Activated CD8-positive, alpha-beta memory T cell treated with anti-CD3 and anti-CD28 coated beads for 36 hours (primary cell): Measurements from ENCODE around the gene CCDC74A. TPM values are rescaled to one million over a fixed set of nuclear protein-coding genes. Genes with fewer than 3 reads are reported as not detected.
"Not testable (repeated sequence)": the region's sequence is repeated elsewhere in the genome, so short reads cannot be mapped to it uniquely, and the experiment has no call there.

ENCODE experiments used
- CTCF ChIA-PET: fragments of 350-600 bp; sonication (Branson Sonifier 250); formaldehyde crosslinking; loops from one replicate; lab custom pipeline; 2021; ENCODE audit warnings: antibody characterized with exemption; lab: Charles Lee
- POLR2A ChIA-PET: fragments of 350-600 bp; sonication (Branson Sonifier 250); formaldehyde crosslinking; loops from one replicate; lab custom pipeline; 2021; ENCODE audit warnings: antibody characterized with exemption; lab: Charles Lee
- total RNA-seq, 2 experiments: library from RNA; stranded (reverse); gene quantifications; one replicate each; pipeline ENCODE4 v1.2.3, GENCODE V29; 2021

The CCDC74A gene
- total RNA-seq, 2 experiments from 2014 or later, result 5.2 to 5.7 TPM

GRCh38 chr2:131520526-131520925 lies 7.2 kb upstream of the CCDC74A start:
- POLR2A ChIA-PET, result no interaction called here
- CTCF ChIA-PET, result no interaction called here

GRCh38 chr2:131521524-131521923 lies 6.2 kb upstream of the CCDC74A start:
- POLR2A ChIA-PET, result not testable (repeated sequence)
- CTCF ChIA-PET, result interaction anchor here (1.4 kb wide), 1 partner anchor 29 kb away, joined by 6 read pairs; the partner anchor contains the start of gene MZT2A

GRCh38 chr2:131521961-131522781 lies 5.5 kb upstream of the CCDC74A start:
- ChIA-PET POLR2A (no interaction called here), CTCF (interaction anchor here (1.4 kb wide), 1 partner anchor 29 kb away, joined by 6 read pairs; the partner anchor contains the start of gene MZT2A)

DNA sequence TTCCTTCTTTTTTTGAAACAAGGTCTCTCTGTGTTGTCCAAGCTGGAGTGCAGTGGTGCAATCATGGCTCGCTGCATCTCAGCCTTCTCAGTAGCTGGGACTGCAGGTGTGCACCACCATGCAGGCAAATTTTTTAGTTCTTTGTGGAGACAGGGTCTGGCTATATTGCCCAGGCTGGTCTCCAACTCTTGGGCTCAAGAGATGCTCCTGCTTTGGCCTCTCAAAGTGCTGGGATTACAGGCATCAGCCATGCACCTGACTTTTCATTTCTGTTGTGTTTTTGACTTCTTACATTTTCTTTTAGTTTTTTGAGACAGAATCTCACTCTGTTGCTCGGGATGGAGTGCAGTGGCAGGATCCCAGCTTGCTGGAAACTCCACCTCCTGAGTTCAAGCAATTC lies 2.4 kb upstream of the CCDC74A start:
- CTCF ChIA-PET, result interaction anchor here (0.7 to 1.0 kb wide), 2 partner anchors 19 to 343 kb away, joined by 4 read pairs; no protein-coding TSS in a partner anchor
- POLR2A ChIA-PET, result not testable (repeated sequence)

- POLR2A ChIA-PET, result interaction anchor here (1.0 kb wide), 1 partner anchor 36 kb away, joined by 3 read pairs; no protein-coding TSS in a partner anchor
- CTCF ChIA-PET, result not testable (repeated sequence)
Observed at GRCh38 chr2:131528981-131529863, 1.5 kb downstream of the CCDC74A start.

GRCh38 chr2:131529864-131530445 lies 2.3 kb downstream of the CCDC74A start:
- POLR2A ChIA-PET, CTCF ChIA-PET: not testable (repeated sequence)

DNA sequence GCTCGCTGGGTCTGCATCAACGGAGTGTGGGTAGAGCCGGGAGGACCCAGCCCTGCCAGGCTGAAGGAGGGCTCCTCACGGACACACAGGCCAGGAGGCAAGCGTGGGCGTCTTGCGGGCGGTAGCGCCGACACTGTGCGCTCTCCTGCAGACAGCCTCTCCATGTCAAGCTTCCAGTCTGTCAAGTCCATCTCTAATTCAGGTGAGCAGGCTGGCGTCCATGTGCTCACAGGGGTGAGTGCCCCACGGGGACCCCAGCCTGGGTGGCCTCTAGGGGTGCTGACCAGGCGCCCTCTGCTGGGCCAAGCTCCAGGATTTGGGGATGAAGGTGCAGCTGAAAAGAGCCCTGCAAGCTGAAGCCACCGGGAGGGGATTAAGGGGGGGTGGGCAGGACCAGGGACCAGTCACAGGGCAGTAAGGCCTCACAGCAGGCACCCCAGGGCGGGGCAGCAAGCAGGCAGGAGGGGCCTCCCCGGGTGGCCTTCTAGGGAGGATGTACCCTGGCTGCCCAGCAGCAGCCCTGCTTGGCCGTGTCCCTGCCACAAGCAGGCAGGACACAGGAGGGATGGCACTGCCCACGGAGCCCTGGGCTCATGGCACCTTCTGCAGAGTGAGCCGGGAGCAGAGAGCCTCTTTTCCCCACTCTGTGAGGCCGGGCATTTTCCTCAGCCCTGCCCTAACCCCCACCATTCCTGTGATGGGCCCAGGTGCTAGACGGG lies 3.1 kb downstream of the CCDC74A start:
- CTCF ChIA-PET, POLR2A ChIA-PET: not testable (repeated sequence)

DNA sequence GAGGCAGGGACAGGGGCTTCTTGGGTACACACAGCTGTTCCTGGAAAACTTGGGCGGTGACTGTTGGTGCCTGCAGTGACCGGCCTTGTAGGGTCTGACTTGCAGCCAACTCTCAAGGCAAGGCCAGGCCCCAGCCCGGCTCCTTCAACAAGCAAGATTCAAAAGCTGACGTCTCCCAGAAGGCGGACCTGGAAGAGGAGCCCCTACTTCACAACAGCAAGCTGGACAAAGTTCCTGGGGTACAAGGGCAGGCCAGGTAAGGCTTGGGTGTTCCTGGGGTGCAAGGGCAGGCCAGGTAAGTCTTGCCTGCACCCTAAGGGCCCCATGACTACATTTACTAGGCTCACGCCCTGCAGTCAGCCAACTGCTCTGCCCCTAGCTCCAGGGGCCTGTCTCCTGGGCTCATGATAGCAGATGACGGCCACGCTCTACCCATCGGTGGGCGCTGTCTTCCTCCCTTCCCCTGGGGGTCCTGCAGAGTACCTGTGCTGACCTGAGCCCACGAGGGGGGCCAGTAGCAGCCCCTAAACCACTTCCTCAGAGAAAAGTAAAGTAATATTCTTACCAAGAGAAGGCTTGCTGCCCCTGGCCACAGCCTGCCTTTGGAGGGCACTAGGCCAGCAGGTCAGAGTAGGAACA lies 4.0 kb downstream of the CCDC74A start:
- CTCF ChIA-PET, result not testable (repeated sequence)

GRCh38 chr2:131532723-131533608 lies 5.3 kb downstream of the CCDC74A start:
- POLR2A ChIA-PET, CTCF ChIA-PET: not testable (repeated sequence)

More for the DNA sequence above, 4.0 kb downstream of the CCDC74A start:
- POLR2A ChIA-PET, result not testable (repeated sequence)

DNA sequence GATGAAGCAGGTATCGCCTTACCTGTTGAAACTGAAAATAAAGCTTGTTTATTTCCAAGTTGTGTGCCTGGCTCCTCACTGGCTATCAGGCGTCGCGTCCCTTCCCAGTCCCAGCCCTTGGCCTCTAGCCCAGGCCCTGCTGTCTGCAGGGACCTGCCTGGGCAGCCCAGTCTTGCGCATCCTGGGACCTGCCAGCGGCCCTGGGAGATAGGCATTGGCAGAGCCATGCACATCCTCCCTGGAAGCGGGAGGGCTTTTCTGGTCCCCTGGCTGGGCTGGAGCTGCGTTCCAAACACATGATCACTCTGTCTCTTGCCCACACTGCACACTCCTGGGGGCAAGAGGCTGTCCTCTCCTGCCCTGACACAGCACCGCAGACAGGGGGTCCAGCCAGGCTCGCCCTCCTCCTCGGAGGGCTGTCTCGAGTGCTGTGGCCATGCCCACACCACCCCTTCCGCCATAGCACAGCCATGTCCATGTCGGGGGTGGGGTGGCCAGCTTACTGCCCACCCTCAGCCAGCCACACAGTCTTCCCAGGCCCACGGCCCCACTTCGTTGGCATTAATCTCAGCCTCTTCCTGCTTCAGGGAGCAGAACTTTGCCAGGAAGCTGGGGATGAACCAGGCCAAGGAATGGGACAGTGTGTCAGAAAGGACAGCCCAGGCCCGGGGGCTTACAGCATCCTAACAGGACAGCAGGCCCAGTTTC lies 6.1 kb downstream of the CCDC74A start:
- POLR2A ChIA-PET, CTCF ChIA-PET: not testable (repeated sequence)

GRCh38 chr2:131534317-131534672 lies 6.6 kb downstream of the CCDC74A start:
- POLR2A ChIA-PET, CTCF ChIA-PET: not testable (repeated sequence)

GRCh38 chr2:131534965-131535364 lies 7.3 kb downstream of the CCDC74A start:
- POLR2A ChIA-PET, result not testable (repeated sequence)

GRCh38 chr2:131535526-131535925 lies 7.8 kb downstream of the CCDC74A start:
- ChIA-PET POLR2A (no interaction called here), CTCF (no interaction called here)

More at GRCh38 chr2:131534965-131535364, 7.3 kb downstream of the CCDC74A start:
- CTCF ChIA-PET, result not testable (repeated sequence)

DNA sequence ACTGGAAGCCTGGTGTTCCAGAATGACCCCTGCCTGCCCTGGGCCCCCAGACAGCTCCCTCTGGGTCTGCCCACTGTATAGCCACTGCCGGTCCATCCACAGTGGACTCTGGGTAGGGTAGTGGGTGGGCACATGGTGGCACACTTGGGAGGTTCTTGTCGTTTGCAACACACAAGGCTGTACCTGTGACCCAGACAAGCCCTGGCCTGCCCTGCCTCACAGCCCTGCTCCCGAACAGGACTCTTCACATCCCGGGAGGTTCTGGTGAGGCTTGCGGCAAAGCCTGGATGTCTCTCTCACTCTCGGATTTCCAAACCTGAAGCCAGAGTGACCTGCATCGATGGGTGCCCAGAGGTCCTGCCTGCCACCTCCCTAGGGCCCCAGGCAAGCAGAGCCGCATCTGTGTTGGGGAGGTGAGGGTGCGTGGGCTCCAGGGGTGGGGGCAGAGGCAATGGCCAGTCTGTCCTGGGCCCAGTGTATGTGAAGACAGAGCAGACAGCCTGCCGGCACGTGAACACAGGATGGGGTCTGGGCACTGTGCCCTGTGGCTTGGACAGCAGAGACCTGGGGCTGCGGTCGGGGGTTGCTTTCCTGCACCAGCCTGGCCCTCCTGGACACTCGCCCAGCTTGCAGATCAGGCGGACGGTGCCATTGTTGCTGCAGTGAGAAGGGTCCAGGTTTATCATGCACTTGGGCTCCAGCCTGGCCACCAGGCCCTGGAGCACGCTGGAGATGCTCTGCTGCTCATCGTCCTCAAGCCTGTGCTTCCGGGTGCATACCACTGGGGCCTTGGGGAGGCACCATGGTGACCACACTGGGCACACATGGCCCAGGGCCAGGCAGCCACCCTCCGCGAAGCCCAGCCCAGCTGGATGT lies 8.5 kb downstream of the CCDC74A start:
- CTCF ChIA-PET, POLR2A ChIA-PET: not testable (repeated sequence)

DNA sequence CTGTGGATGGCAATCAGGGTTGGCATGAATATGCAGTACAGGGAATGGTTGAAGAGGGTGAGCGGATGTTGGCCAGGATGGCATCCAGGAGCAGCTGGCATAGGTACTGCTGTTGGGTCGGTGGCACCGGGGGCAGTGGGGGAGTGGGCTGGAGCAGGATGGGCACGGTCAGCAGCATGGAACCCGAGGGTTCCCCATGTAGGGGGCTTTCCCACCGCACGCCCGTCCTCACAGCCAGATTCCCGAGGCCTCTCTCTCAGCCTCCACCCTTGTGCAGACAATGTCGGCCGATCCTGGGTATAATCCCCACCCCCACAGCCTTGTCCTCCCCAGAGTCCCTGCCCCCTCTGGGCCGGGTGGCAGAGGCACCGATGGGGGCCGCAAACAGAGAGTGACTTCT lies 9.2 kb downstream of the CCDC74A start:
- CTCF ChIA-PET, POLR2A ChIA-PET: not testable (repeated sequence)

GRCh38 chr2:131538856-131539255 lies 11.2 kb downstream of the CCDC74A start:
- CTCF ChIA-PET, POLR2A ChIA-PET: not testable (repeated sequence)
